ENCODE results near the gene SIM1.

Gene SIM1

GRCh38 chr6:100378576-100378975 is 86.1 kb downstream of the SIM1 start:
- Histone ChIP-seq H3K9ac (ENCODE audit: low read depth, low read length, poor library complexity) (no peak overlapping the region), H3K4ac (ENCODE audit: low read length) (no peak overlapping the region), H2BK120ac (ENCODE audit: low read depth, low read length) (no peak overlapping the region), H3K27ac (replicated peaks; ENCODE audit: low read length) (no peak overlapping the region), H3K27me3 (ENCODE audit: control insufficient read depth in 3 of 3, insufficient read depth in 3 of 3, low read depth in 1 of 3, low read length in 3 of 3) (no peaks in the 10 kb centered on the region), H2BK5ac (ENCODE audit: low read length) (no peak overlapping the region), H3K18ac (ENCODE audit: low read length) (no peak overlapping the region), H4K91ac (ENCODE audit: low read depth, low read length, poor library complexity) (no peak overlapping the region), H3K9me3 (replicated peaks in 1 of 2; ENCODE audit: control insufficient read depth in 2 of 2, insufficient read depth in 1 of 2, low read depth in 1 of 2, low read length in 2 of 2) (no peaks in the 10 kb centered on the region), H3K79me1 (ENCODE audit: low read depth, low read length) (no peaks in the 10 kb centered on the region), H3K4me1 (ENCODE audit: control insufficient read depth in 2 of 2, insufficient read depth in 1 of 2, low read depth in 1 of 2, low read length in 2 of 2) (peaks cover 0 to 1% of the 10 kb centered on the region in 2 donors), H3K36me3 (replicated peaks in 1 of 2; ENCODE audit: control insufficient read depth in 2 of 2, insufficient read depth in 2 of 2, low read length in 2 of 2) (no peaks in the 10 kb centered on the region), H2BK15ac (ENCODE audit: low read length) (no peak overlapping the region), H2BK12ac (ENCODE audit: low read length) (no peak overlapping the region), H2AK5ac (ENCODE audit: low read depth, low read length) (no peak overlapping the region), H3K14ac (ENCODE audit: low read length) (no peak overlapping the region), H3K23ac (ENCODE audit: low read depth, low read length, poor library complexity) (no peak overlapping the region), H4K8ac (ENCODE audit: low read depth, low read length) (no peak overlapping the region), H3K4me2 (ENCODE audit: insufficient read depth, low read length, poor library complexity, severe bottlenecking) (no peak overlapping the region), H2AFZ (ENCODE audit: low read length) (no peak overlapping the region), H3K4me3 (ENCODE audit: low read length in 2 of 2) (no peak overlapping the region)
- DNase-seq (ENCODE audit: low spot score), result no peak
- no CpG with 5 or more reads among the region's 2 CpGs for WGBS, 2 donors (ENCODE audit: extremely low coverage in 2 of 2, insufficient read length in 2 of 2, insufficient replicate concordance in 1 of 2)

- Histone ChIP-seq H3K4me2 (ENCODE audit: insufficient read depth, low read length, poor library complexity, severe bottlenecking) (no peak overlapping the region), H3K36me3 (replicated peaks in 1 of 2; ENCODE audit: control insufficient read depth in 2 of 2, insufficient read depth in 2 of 2, low read length in 2 of 2) (no peaks in the 10 kb centered on the region), H3K27ac (replicated peaks; ENCODE audit: low read length) (no peak overlapping the region), H2BK120ac (ENCODE audit: low read depth, low read length) (no peak overlapping the region), H3K18ac (ENCODE audit: low read length) (no peak overlapping the region), H2BK5ac (ENCODE audit: low read length) (no peak overlapping the region), H3K79me1 (ENCODE audit: low read depth, low read length) (no peaks in the 10 kb centered on the region), H3K9me3 (replicated peaks in 1 of 2; ENCODE audit: control insufficient read depth in 2 of 2, insufficient read depth in 1 of 2, low read depth in 1 of 2, low read length in 2 of 2) (no peaks in the 10 kb centered on the region), H3K4me1 (ENCODE audit: control insufficient read depth in 2 of 2, insufficient read depth in 1 of 2, low read depth in 1 of 2, low read length in 2 of 2) (peaks cover 0 to 3% of the 10 kb centered on the region in 2 donors), H3K27me3 (ENCODE audit: control insufficient read depth in 3 of 3, insufficient read depth in 3 of 3, low read depth in 1 of 3, low read length in 3 of 3) (peaks cover 0 to 3% (median 0%) of the 10 kb centered on the region in 3 experiments), H3K23ac (ENCODE audit: low read depth, low read length, poor library complexity) (no peak overlapping the region), H2BK12ac (ENCODE audit: low read length) (no peak overlapping the region), H2AK5ac (ENCODE audit: low read depth, low read length) (no peak overlapping the region), H3K14ac (ENCODE audit: low read length) (no peak overlapping the region), H3K4ac (ENCODE audit: low read length) (no peak overlapping the region), H3K9ac (ENCODE audit: low read depth, low read length, poor library complexity) (no peak overlapping the region), H2BK15ac (ENCODE audit: low read length) (no peak overlapping the region), H2AFZ (ENCODE audit: low read length) (no peak overlapping the region), H4K91ac (ENCODE audit: low read depth, low read length, poor library complexity) (no peak overlapping the region), H3K4me3 (ENCODE audit: low read length in 2 of 2) (no peak overlapping the region), H4K8ac (ENCODE audit: low read depth, low read length) (no peak overlapping the region)
- no peak for DNase-seq (ENCODE audit: low spot score)
- no CpG with 5 or more reads among the region's 3 CpGs for WGBS, 2 donors (ENCODE audit: extremely low coverage in 2 of 2, insufficient read length in 2 of 2, insufficient replicate concordance in 1 of 2)
Measured at GRCh38 chr6:100376103-100376502, 88.6 kb downstream of the SIM1 start.

- H3K23ac ChIP-seq (ENCODE audit: low read depth, low read length, poor library complexity), result no peak overlapping the region
- H2AK5ac ChIP-seq (ENCODE audit: low read depth, low read length), result no peak overlapping the region
- H4K8ac ChIP-seq (ENCODE audit: low read depth, low read length), result no peak overlapping the region
- H2BK12ac ChIP-seq (ENCODE audit: low read length), result no peak overlapping the region
- H3K4me1 ChIP-seq (ENCODE audit: control insufficient read depth in 2 of 2, insufficient read depth in 1 of 2, low read depth in 1 of 2, low read length in 2 of 2), result peaks cover 0 to 3% of the 10 kb centered on the region in 2 donors
- H3K27me3 ChIP-seq (ENCODE audit: control insufficient read depth in 3 of 3, insufficient read depth in 3 of 3, low read depth in 1 of 3, low read length in 3 of 3), result peaks cover 0 to 3% (median 0%) of the 10 kb centered on the region in 3 experiments
- no peaks in the 10 kb centered on the region for H3K79me1 ChIP-seq (ENCODE audit: low read depth, low read length)
- no peak overlapping the region for H2BK120ac ChIP-seq (ENCODE audit: low read depth, low read length)
- H2BK5ac ChIP-seq (ENCODE audit: low read length), result no peak overlapping the region
- H3K4me3 ChIP-seq (ENCODE audit: low read length in 2 of 2), result no peak overlapping the region
- H2AFZ ChIP-seq (ENCODE audit: low read length), result peak overlapping the region; percentile 22
- no peak overlapping the region for H3K27ac ChIP-seq (replicated peaks; ENCODE audit: low read length)
- no peak overlapping the region for H3K4ac ChIP-seq (ENCODE audit: low read length)
- no peak overlapping the region for H4K91ac ChIP-seq (ENCODE audit: low read depth, low read length, poor library complexity)
- H3K18ac ChIP-seq (ENCODE audit: low read length), result no peak overlapping the region
- H3K36me3 ChIP-seq (replicated peaks in 1 of 2; ENCODE audit: control insufficient read depth in 2 of 2, insufficient read depth in 2 of 2, low read length in 2 of 2), result no peaks in the 10 kb centered on the region
- WGBS, 2 donors (ENCODE audit: extremely low coverage in 2 of 2, insufficient read length in 2 of 2, insufficient replicate concordance in 1 of 2), result no CpG with 5 or more reads among the region's 11 CpGs
- no peak overlapping the region for H3K9ac ChIP-seq (ENCODE audit: low read depth, low read length, poor library complexity)
- H3K9me3 ChIP-seq (replicated peaks in 1 of 2; ENCODE audit: control insufficient read depth in 2 of 2, insufficient read depth in 1 of 2, low read depth in 1 of 2, low read length in 2 of 2), result no peaks in the 10 kb centered on the region
- no peak overlapping the region for H3K4me2 ChIP-seq (ENCODE audit: insufficient read depth, low read length, poor library complexity, severe bottlenecking)
- H2BK15ac ChIP-seq (ENCODE audit: low read length), result no peak overlapping the region
- no peak overlapping the region for H3K14ac ChIP-seq (ENCODE audit: low read length)
- DNase-seq (ENCODE audit: low spot score), result no peak
Measured at GRCh38 chr6:100372326-100373091, 92.2 kb downstream of the SIM1 start.

DNA sequence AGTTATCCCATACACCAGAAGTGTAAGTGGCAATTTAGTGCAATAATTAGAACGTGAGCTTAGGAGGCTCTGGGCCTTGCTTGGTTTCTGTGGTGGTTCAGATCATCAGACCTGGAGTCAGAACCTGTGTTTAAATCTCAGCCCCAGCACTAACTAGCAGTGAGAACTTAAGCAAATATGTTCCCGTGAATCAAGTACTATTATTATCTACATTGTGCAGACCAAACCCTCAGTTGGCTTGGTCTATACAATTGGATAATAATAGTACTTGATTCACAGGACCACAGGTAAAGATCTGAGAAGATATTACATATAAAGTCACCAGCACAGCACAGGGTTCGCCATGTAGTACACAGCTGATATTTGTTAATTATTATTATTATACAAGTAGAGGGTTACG is 93.1 kb downstream of the SIM1 start:
- no peak overlapping the region for H2BK15ac ChIP-seq (ENCODE audit: low read length)
- H4K8ac ChIP-seq (ENCODE audit: low read depth, low read length), result no peak overlapping the region
- no peak overlapping the region for H2BK5ac ChIP-seq (ENCODE audit: low read length)
- WGBS, 2 donors (ENCODE audit: extremely low coverage in 2 of 2, insufficient read length in 2 of 2, insufficient replicate concordance in 1 of 2), result no CpG with 5 or more reads among the region's 4 CpGs
- H3K18ac ChIP-seq (ENCODE audit: low read length), result no peak overlapping the region
- no peaks in the 10 kb centered on the region for H3K9me3 ChIP-seq (replicated peaks in 1 of 2; ENCODE audit: control insufficient read depth in 2 of 2, insufficient read depth in 1 of 2, low read depth in 1 of 2, low read length in 2 of 2)
- no peak overlapping the region for H4K91ac ChIP-seq (ENCODE audit: low read depth, low read length, poor library complexity)
- no peak overlapping the region for H3K23ac ChIP-seq (ENCODE audit: low read depth, low read length, poor library complexity)
- no peaks in the 10 kb centered on the region for H3K79me1 ChIP-seq (ENCODE audit: low read depth, low read length)
- no peak overlapping the region for H3K9ac ChIP-seq (ENCODE audit: low read depth, low read length, poor library complexity)
- H3K14ac ChIP-seq (ENCODE audit: low read length), result no peak overlapping the region
- H3K4me1 ChIP-seq (ENCODE audit: control insufficient read depth in 2 of 2, insufficient read depth in 1 of 2, low read depth in 1 of 2, low read length in 2 of 2), result peaks cover 0 to 3% of the 10 kb centered on the region in 2 donors
- H3K27ac ChIP-seq (replicated peaks; ENCODE audit: low read length), result no peak overlapping the region
- no peak overlapping the region for H2AFZ ChIP-seq (ENCODE audit: low read length)
- H3K4ac ChIP-seq (ENCODE audit: low read length), result no peak overlapping the region
- H2BK120ac ChIP-seq (ENCODE audit: low read depth, low read length), result no peak overlapping the region
- H2AK5ac ChIP-seq (ENCODE audit: low read depth, low read length), result no peak overlapping the region
- peaks cover 0 to 3% (median 0%) of the 10 kb centered on the region in 3 experiments for H3K27me3 ChIP-seq (ENCODE audit: control insufficient read depth in 3 of 3, insufficient read depth in 3 of 3, low read depth in 1 of 3, low read length in 3 of 3)
- no peak overlapping the region for H3K4me2 ChIP-seq (ENCODE audit: insufficient read depth, low read length, poor library complexity, severe bottlenecking)
- no peak overlapping the region for H3K4me3 ChIP-seq (ENCODE audit: low read length in 2 of 2)
- no peaks in the 10 kb centered on the region for H3K36me3 ChIP-seq (replicated peaks in 1 of 2; ENCODE audit: control insufficient read depth in 2 of 2, insufficient read depth in 2 of 2, low read length in 2 of 2)
- H2BK12ac ChIP-seq (ENCODE audit: low read length), result no peak overlapping the region
- no peak for DNase-seq (ENCODE audit: low spot score)
